PC-3 (cell line): ENCODE measurements around the gene HPS5. TPM values are rescaled to one million over a fixed set of nuclear protein-coding genes. Genes with fewer than 3 reads are reported as not detected.

ENCODE experiments used
- ATAC-seq: fragments of 200-7000 bp; cut with Tn5 transposase; 2 replicates; pipeline ENCODE4 v1.9.1; 2020; ENCODE audit warnings: mild to moderate bottlenecking, moderate library complexity
- BruUV-seq: library from RNA; stranded (reverse); fragments of 400-500 nt; replicated peaks from 2 replicates; lab custom pipeline; 2021; lab: Mats Ljungman, UMichigan
- CTCF ChIA-PET: fragments of 300-600 bp; sonication (Branson Sonifier 250); formaldehyde crosslinking; loops from one replicate; lab custom pipeline; 2022; ENCODE audit warnings: antibody characterized with exemption; lab: Charles Lee
- POLR2A ChIA-PET: fragments of 300-600 bp; sonication (Branson Sonifier 250); formaldehyde crosslinking; loops from one replicate; lab custom pipeline; 2022; ENCODE audit warnings: antibody characterized with exemption; ENCODE audit not compliant: unreplicated experiment; lab: Charles Lee
- DNase-seq: peaks from one replicate; pipeline ENCODE4 v3.0.0-alpha.2; 2015
- H2AFZ ChIP-seq: fragments of 300-600 bp; sonication (generic); 2 replicates; pipeline ENCODE4 v1.6.0; 2016; ENCODE audit warnings: antibody characterized with exemption, low read length
- H3F3A ChIP-seq: fragments of 300-600 bp; sonication (generic); one replicate; pipeline ENCODE4 v1.6.0; 2017; ENCODE audit warnings: antibody characterized with exemption, low read length, control low read depth, mild to moderate bottlenecking; ENCODE audit not compliant: unreplicated experiment
- H3K27ac ChIP-seq: fragments of 300-600 bp; sonication (generic); 2 replicates; pipeline ENCODE4 v1.5.1; 2016; ENCODE audit warnings: mild to moderate bottlenecking, low read length
- H3K27me3 ChIP-seq: fragments of 300-600 bp; sonication (generic); 2 replicates; pipeline ENCODE4 v1.6.1; 2016; ENCODE audit warnings: low read length, mixed read lengths
- H3K36me3 ChIP-seq: fragments of 300-600 bp; sonication (generic); 2 replicates; pipeline ENCODE4 v1.6.1; 2016; ENCODE audit warnings: low read depth, mixed run types, low read length, mixed read lengths
- H3K4me1 ChIP-seq: fragments of 300-600 bp; sonication (generic); 2 replicates; pipeline ENCODE4 v1.5.1; 2016; ENCODE audit warnings: low read length; ENCODE audit not compliant: insufficient read depth
- H3K4me2 ChIP-seq: fragments of 300-600 bp; sonication (generic); 2 replicates; pipeline ENCODE4 v1.6.0; 2016; ENCODE audit warnings: low read length
- H3K4me3 ChIP-seq: fragments of 300-600 bp; sonication (generic); 2 replicates; pipeline ENCODE4 v1.5.1; 2016; ENCODE audit warnings: mild to moderate bottlenecking, low read length, mixed read lengths
- H3K79me2 ChIP-seq: fragments of 300-600 bp; sonication (generic); 2 replicates; pipeline ENCODE4 v1.6.1; 2017; ENCODE audit warnings: low read length, mixed read lengths
- H3K9ac ChIP-seq: fragments of 300-600 bp; sonication (generic); 2 replicates; pipeline ENCODE4 v1.6.0; 2016; ENCODE audit warnings: mild to moderate bottlenecking, low read length
- H3K9me2 ChIP-seq: fragments of 300-600 bp; sonication (generic); replicated peaks from 2 replicates; pipeline ENCODE4 v1.6.1; 2016; ENCODE audit warnings: mixed run types, low read length, mixed read lengths
- H3K9me3 ChIP-seq: fragments of 300-600 bp; sonication (generic); 2 replicates; pipeline ENCODE4 v1.6.1; 2016; ENCODE audit warnings: low read length, mixed read lengths
- H4K20me1 ChIP-seq: fragments of 300-600 bp; sonication (generic); 2 replicates; pipeline ENCODE4 v1.6.1; 2016; ENCODE audit warnings: low read length, mixed read lengths
- EZH2 ChIP-seq: fragments of 300-600 bp; sonication (generic); IDR thresholded peaks from one replicate; pipeline ENCODE4 v1.6.1; 2017; ENCODE audit warnings: antibody characterized with exemption, mild to moderate bottlenecking, low read length; ENCODE audit not compliant: unreplicated experiment
- EZH2phosphoT487 ChIP-seq: fragments of 300-600 bp; sonication (generic); IDR thresholded peaks from 2 replicates; pipeline ENCODE4 v1.6.1; 2018; ENCODE audit warnings: mild to moderate bottlenecking, antibody characterized with exemption, low read length, borderline replicate concordance
- intact Hi-C: fragments of 100-400 bp; cut with micrococcal nuclease; formaldehyde crosslinking; loops from 2 replicates; pipeline ENCODE4 v1.9.0; 2023
- total RNA-seq: library from RNA; depleted of rRNA; stranded (reverse); fragments of >200 nt; gene quantifications from 2 replicates; pipeline ENCODE4 v1.2.3, GENCODE V29; 2014
- TF ChIP-seq, protein P1 (sequence below): fragments of 300-600 bp; sonication (generic); conservative IDR thresholded peaks from 2 replicates; pipeline ENCODE4 v1.5.1; 2017; ENCODE audit warnings: antibody characterized with exemption, low read depth, mild to moderate bottlenecking, low read length

The HPS5 gene
- total RNA-seq, 1 experiment from 2014 or later: 15.2 TPM

DNA sequence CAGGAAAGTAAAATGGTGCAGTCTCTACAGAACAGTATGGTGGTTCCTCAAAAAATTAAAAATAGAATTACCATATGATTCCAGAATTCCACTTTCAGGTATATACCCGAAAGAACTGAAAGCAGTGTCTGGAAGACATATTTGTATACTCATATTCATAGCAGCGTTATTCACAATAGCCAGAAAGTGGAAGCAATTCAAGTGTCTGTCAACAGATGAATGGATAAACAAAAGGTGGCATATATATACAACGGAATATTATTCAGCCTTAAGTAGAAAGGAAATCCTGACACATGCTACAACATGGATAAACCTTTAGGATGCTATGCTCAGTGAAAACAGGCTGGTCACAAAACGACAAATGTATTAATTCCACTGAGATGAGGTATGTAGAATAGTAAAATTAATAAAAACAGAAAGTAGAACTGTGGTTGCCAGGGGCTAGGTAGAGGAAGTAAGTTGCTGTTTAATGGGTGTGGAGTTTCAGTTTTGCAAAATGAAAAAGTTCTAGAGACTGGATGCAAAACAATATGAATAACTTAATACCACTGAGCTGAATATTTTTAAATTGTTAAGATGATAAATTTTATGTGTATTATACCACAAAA lies 41.4 kb downstream of the HPS5 start:
- DNase-seq (no peak), ATAC-seq (no peak)
- Histone ChIP-seq H3K27me3 (no peaks in the 10 kb centered on the region), H3K9me3 (no peaks in the 10 kb centered on the region), H2AFZ (no peak overlapping the region), H3K27ac (no peak overlapping the region), H3K9ac (no peak overlapping the region), H3K9me2 (no peaks in the 10 kb centered on the region), H3K4me3 (no peak overlapping the region), H3K36me3 (peaks cover 10% of the 10 kb centered on the region; the same call in 1 of the 2 replicates), H3K79me2 (no peaks in the 10 kb centered on the region), H3K4me1 (no peaks in the 10 kb centered on the region), H3F3A (no peaks in the 10 kb centered on the region), H4K20me1 (no peaks in the 10 kb centered on the region), H3K4me2 (no peak overlapping the region)
- POLR2A ChIA-PET: no interaction called here
- TF ChIP-seq EZH2phosphoT487 (no peak), EZH2 (no peak)
- TF ChIP-seq, protein P1, sequence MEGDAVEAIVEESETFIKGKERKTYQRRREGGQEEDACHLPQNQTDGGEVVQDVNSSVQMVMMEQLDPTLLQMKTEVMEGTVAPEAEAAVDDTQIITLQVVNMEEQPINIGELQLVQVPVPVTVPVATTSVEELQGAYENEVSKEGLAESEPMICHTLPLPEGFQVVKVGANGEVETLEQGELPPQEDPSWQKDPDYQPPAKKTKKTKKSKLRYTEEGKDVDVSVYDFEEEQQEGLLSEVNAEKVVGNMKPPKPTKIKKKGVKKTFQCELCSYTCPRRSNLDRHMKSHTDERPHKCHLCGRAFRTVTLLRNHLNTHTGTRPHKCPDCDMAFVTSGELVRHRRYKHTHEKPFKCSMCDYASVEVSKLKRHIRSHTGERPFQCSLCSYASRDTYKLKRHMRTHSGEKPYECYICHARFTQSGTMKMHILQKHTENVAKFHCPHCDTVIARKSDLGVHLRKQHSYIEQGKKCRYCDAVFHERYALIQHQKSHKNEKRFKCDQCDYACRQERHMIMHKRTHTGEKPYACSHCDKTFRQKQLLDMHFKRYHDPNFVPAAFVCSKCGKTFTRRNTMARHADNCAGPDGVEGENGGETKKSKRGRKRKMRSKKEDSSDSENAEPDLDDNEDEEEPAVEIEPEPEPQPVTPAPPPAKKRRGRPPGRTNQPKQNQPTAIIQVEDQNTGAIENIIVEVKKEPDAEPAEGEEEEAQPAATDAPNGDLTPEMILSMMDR: no peak
- CTCF ChIA-PET: no interaction called here
- no TSS peak for BruUV-seq
- intact Hi-C loops: no loop called here

DNA sequence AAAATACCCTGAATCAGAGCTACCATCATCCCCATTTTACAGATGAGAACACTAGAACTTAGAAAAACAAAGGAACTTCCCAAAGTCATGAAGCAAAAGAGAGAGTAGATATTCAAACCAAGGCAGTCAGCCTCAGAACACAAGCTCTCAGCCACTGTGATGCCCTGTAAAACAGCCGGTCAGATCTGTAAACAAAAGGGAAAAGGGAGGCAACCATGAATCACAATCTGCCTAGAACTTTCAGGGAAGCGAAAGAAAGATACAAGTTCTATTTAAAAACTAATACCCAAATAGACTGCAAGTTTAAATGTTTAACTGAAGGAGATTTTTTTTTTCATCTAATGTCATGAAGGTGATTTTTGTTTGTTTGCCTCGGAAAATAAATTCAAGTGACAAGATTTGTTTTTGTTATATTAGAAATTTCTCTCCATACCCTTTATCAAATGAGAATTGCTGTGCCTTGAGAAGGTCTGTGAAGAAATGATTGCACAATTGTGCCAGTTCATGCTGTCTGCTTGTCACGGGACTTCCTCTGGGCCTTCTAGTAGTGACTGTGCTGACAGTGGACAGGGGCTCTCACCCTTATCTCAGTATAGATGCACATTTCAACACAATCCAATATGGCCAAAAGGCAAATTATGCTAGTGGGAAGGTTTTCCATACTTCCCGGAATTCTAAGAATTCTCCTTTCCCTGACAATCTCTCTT lies 44.2 kb downstream of the HPS5 start:
- peak; percentile 43 for ATAC-seq
- POLR2A ChIA-PET: interaction anchor here (0.6 kb wide), 1 partner anchor 37 kb away, joined by 3 read pairs; no protein-coding TSS in a partner anchor

More for the DNA sequence above, 44.2 kb downstream of the HPS5 start:
- DNase-seq: no peak
- Histone ChIP-seq H3K4me1 (no peaks in the 10 kb centered on the region), H3K9me3 (no peaks in the 10 kb centered on the region), H3F3A (no peaks in the 10 kb centered on the region), H3K9ac (no peak overlapping the region), H3K4me3 (no peak overlapping the region), H3K27ac (no peak overlapping the region), H4K20me1 (no peaks in the 10 kb centered on the region), H3K9me2 (no peaks in the 10 kb centered on the region), H3K27me3 (no peaks in the 10 kb centered on the region), H2AFZ (no peak overlapping the region), H3K79me2 (no peaks in the 10 kb centered on the region), H3K36me3 (peaks cover 10% of the 10 kb centered on the region; the same call in 1 of the 2 replicates), H3K4me2 (no peak overlapping the region)
- TF ChIP-seq EZH2: no peak
- TF ChIP-seq, protein P1: no peak
- no peak for TF ChIP-seq EZH2phosphoT487
- intact Hi-C loops: no loop called here
- CTCF ChIA-PET: interaction anchor here (0.6 kb wide), 1 partner anchor 46 kb away, joined by 3 read pairs; no protein-coding TSS in a partner anchor
- BruUV-seq: no TSS peak
